GM12865 (cell line): ENCODE measurements around the gene LCN12.

ENCODE experiments used
- DNase-seq: peaks from one replicate; pipeline ENCODE4 v3.0.0; 2010; ENCODE audit warnings: low read depth
- H3K4me3 ChIP-seq: 2 replicates; pipeline ENCODE4 v1.5.1; 2011; ENCODE audit warnings: mild to moderate bottlenecking, low read depth, low read length, control low read depth
- CTCF ChIP-seq: IDR thresholded peaks from 2 replicates; pipeline ENCODE4 v1.5.1; 2011; ENCODE audit warnings: low read length, control low read depth, low read depth, inconsistent platforms; ENCODE audit not compliant: insufficient read depth; ENCODE audit errors: missing control alignments

Gene LCN12

GRCh38 chr9:136978865-136979544, 26.9 kb downstream of the LCN12 start:
- H3K4me3 ChIP-seq, result no peak overlapping the region
- DNase-seq, result no peak
- no peak for TF ChIP-seq CTCF

DNA sequence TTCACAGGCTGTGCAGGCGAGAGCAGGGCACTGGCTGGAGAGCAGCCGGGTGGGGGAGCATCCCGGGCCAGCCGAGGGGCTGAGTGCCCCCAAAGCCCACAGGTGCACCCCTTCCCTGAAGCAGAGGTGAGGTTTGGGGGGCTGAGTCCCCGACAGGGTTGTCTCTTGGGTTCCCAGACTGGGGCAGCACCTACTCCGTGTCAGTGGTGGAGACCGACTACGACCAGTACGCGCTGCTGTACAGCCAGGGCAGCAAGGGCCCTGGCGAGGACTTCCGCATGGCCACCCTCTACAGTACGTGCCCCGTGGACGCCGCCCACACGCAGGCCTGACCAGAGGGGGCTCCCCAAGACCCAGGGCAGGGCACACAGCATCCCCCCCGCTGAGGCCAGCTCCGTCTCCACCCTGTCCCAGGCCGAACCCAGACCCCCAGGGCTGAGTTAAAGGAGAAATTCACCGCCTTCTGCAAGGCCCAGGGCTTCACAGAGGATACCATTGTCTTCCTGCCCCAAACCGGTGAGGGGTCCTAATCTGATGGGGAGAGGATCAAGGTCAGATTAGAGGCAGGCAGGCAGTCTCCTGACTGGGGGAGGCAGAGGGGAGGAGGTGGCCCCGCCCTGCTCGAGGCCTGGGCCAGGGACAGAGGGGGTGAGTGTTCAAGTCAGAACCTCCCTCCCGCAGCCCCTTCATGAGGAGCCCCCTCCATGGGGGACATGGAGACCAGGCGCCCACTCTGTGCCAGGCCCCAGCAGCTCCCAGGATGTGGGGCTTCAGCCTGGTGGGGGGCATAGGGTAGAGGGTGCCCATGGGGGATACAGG, 27.9 kb downstream of the LCN12 start:
- no peak overlapping the region for H3K4me3 ChIP-seq
- no peak for DNase-seq
- TF ChIP-seq CTCF, result no peak

DNA sequence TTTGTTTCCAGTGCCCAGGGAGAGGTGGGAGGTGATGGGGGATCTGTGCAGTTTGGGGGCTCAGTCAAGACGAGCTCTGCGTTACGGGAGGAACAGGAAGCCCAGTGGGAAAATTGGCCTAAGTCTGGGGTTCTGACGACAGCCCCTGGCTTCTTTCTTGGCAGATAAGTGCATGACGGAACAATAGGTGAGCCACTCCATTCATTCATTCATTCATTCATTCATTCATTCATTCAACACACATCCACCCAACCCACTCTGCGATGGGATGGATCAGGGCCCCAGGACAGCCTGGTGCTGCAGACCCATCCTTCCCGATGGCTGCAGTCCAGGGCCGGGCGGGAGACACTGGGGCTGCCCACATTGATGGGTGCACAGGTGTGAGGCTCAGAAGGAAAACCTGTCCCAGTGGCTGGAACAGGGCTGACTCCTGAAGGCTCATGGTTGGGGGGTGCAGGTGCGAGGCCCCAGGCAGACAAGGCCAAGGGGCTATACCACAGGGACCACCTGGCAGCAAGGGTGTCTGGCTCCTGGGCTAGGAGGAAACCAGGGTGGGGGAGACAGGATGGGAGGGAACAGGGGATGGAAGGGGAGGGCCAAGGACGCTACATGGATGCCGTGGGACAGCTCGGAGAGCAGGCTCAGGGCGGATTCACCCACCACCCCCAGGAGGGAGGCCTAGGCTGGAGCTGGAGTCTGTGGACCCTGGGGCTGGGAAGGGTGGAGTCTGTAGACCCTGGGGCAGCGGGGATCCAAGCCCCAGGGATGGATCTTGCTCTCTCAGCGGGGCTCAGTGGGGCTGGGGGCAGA, 28.8 kb downstream of the LCN12 start:
- DNase-seq, result no peak
- TF ChIP-seq CTCF, result no peak
- no peak overlapping the region for H3K4me3 ChIP-seq

DNA sequence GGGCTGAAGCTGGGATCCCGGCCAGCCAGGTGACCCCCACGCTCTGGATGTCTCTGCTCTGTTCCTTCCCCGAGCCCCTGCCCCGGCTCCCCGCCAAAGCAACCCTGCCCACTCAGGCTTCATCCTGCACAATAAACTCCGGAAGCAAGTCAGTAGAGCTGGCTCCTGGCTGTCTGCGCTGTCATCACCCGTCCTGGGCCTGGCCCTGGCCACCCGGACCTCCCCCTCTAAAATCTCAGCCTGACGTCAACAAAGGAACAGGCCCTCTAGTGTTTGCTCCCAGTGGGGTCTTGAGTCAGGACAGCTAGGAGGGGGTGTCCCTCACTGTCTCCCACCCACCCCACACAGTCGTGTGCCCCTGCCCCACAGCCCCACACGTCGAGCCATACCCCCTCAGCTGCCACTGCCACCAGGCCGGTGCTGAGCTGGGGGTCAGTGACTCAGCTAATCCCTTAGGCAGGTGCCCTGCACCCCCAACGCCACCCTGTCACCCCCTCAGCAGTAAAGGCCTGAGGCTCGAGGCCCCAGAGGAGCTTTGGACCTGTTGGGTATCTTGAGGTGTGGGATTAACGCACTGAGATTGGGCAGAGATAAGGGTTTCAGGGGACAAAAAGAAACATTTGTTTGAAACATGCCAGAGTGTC, 29.6 kb downstream of the LCN12 start:
- no peak for TF ChIP-seq CTCF
- DNase-seq, result no peak
- H3K4me3 ChIP-seq, result no peak overlapping the region

GRCh38 chr9:136982232-136983051, 30.4 kb downstream of the LCN12 start, which contains the start of gene LCNL1:
Gene LCNL1, plus strand, starts transcription at chr9:136982993. Its CDS starts 594 bp downstream, at chr9:136983587.
- TF ChIP-seq CTCF, result no peak
- no peak for DNase-seq
- no peak within 1 kb of the TSS for H3K4me3 ChIP-seq

GRCh38 chr9:136983167-136983566, 31.1 kb downstream of the LCN12 start:
- DNase-seq, result no peak
- TF ChIP-seq CTCF, result no peak
- no peak overlapping the region for H3K4me3 ChIP-seq
